Measurements from ENCODE around the gene MBIP.

The MBIP gene

DNA sequence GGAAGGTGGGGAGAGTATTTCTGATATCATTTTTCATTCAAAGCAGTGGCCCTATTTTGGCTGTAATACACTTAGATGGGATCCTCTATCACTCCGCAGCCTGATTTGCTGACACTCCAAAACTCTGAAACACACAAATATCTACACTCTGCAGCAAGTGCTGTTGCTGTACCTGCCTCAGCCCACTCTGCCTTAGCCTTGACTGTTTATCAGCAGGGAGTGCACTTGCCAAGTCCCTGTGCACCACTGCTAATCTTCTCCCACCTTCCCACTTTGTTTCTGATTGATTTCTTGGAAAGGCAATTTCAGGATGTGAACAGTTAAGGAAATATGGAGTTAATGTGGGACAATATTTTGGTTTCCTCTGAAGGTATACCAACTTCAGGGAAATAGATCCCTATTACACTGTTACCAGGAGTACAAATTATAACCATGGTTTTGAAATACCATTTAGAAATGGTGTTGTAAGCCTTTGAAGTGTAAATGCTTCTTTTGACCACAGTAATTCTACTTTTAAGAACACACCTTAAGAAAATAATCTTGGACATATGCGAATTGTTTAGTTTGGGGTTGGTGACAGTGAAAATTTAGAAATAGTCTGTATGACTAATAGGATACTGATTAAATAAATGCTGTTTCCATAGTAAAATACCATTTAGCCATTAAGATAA is 59.3 kb downstream of the MBIP start:
- no peak for ATAC-seq

DNA sequence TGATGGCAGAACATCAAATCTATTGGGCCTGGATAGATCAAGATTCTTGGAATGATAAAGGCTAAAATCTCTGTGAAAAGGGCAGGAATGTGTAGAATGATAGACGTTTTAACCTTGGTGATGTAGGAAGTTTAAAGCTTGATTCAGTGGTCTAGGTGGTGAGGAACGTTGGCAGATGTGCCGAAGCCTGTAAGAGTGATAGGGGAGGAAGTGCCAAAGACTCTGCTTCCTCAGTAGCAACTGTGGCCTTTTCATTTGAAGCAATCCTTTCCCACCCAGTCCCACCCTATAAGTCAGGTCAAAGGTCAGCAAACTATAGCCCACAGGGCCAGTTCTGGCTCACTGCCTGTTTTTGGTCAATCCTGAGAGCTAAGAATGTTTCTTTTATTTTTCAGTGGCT is 62.2 kb downstream of the MBIP start:
- ATAC-seq = no peak

- no peak for ATAC-seq
Measured at GRCh38 chr14:36256126-36256801, 64.2 kb downstream of the MBIP start.

DNA sequence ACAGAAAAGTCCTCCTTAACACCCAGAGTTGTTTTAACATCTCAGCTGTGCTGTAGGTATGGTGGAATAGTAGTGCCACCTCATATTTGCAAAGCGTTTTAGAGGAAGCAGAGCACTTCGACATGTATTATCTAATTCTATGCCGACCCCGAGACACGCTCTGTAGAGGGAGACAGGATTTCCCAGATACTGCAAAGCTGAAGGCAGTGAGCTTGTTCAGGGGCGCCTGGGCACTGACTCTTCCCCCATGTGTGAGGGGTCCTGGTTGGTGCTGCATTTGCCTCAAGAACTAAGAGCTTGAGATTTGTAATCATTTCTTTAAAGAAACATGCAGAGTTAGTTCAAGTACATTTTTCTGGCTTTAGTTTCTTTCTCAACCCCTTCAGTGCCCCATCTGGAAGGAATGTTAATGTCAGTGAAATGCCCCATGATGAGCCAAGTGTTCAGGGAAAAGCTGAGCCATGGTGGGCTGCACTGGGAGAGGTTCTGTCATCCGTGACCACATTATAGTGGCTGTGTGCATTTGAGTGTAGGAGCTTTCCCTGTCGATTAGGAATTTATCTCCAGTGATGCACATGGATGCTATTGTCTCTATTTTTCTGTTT is 66.3 kb downstream of the MBIP start:
- ATAC-seq = no peak

All from activated CD4-positive, CD25-positive, alpha-beta regulatory T cell treated with anti-CD3 and anti-CD28 coated beads, Interleukin-2, amount 50 U/mL, for 24 hours (primary cell).